ENCODE results near the gene PLXNA1. TPM values are rescaled to one million over a fixed set of nuclear protein-coding genes. Genes with fewer than 3 reads are reported as not detected.
A peak's percentile ranks its signal among the peaks of the same experiment; 100 is the strongest.

PLXNA1 gene
- total RNA-seq, 1 donor from 2014 or later, result 98.2 TPM

- Mint-ChIP-seq H3K27ac (ENCODE audit: unreplicated experiment) (no peak overlapping the region), H3K36me3 (ENCODE audit: low read depth) (peaks cover 1% of the 10 kb centered on the region), H3K4me1 (ENCODE audit: low read depth) (peaks cover 16% of the 10 kb centered on the region), H3K27me3 (ENCODE audit: low read depth) (no peaks in the 10 kb centered on the region), H3K9me3 (ENCODE audit: low read depth) (peaks cover 3% of the 10 kb centered on the region), H3K4me3 (ENCODE audit: unreplicated experiment) (no peak overlapping the region)
- TF ChIP-seq CTCF (IDR thresholded peaks at IDR 0.05), result no peak
- DNase-seq (ENCODE audit: low spot score), result no peak
Observed at GRCh38 chr3:126980266-126980811, 2.6 kb upstream of the PLXNA1 start.

DNA sequence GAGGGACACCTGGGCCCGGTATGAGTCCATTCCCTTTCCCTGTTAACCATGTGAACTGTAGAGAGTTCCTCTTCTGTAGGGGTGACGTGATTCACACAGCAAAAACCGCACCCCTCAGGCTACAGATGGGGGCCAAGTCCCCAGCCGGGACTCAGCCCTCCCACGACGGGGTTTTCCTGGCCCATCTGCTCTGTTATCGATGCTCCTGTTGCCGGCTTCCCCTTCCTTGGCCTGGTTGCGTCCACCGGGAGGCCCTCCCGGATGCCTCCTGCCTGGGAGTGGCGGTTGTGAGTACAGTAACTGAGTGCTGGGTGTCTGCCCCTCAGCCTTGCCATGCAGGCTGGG, 817 bp upstream of the PLXNA1 start:
- Mint-ChIP-seq H3K9me3 (ENCODE audit: low read depth) (no peaks in the 10 kb centered on the region), H3K4me3 (ENCODE audit: unreplicated experiment) (peak overlapping the region; percentile 67), H3K27me3 (ENCODE audit: low read depth) (no peaks in the 10 kb centered on the region), H3K36me3 (ENCODE audit: low read depth) (no peaks in the 10 kb centered on the region), H3K4me1 (ENCODE audit: low read depth) (peaks cover 32% of the 10 kb centered on the region), H3K27ac (ENCODE audit: unreplicated experiment) (peak overlapping the region; percentile 17)
- no peak for DNase-seq (ENCODE audit: low spot score)
- TF ChIP-seq CTCF (IDR thresholded peaks at IDR 0.05), result no peak

GRCh38 chr3:126983276-126983652, 349 bp downstream of the PLXNA1 start:
- H3K4me1 Mint-ChIP-seq (ENCODE audit: low read depth), result peaks cover 36% of the 10 kb centered on the region

DNA sequence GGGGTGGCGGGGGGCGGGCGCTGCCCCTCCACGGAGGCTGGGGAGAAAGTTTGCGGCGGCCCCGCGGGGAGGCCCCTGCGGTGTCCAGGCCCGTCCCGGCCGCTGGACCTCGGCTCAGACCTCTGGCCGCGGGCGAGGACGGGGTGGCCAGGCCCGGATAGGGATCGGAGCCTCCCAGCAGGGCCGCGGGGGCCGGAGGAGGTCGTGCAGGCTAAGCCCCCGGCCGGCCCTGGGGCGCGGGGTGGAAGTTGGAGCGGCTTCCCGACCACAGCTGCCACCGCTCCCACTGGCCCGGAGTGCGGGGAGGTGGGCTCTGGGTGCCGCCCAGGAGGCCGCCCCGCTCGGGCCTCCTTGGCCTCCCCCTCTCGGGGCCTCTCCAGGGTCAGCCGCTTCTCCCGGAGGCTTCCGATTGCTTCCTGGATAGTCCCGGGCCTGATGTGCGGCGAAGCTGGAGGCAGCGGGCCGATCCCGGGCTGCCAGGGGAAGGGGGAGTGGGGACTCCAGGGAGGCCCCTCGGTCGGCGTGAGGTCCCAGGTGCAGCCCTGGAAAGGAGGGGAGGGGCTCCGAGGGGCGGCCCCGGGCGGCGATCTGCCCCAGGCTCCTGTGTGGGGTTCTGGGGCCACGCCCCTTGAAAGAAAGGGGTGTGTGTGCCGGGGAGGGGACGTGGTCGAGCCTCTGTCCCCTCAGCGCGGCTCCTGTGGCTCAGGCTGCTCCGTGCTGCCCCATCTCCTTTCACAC, 907 bp downstream of the PLXNA1 start:
- Mint-ChIP-seq H3K4me3 (ENCODE audit: unreplicated experiment) (peak overlapping the region; percentile 73), H3K27ac (ENCODE audit: unreplicated experiment) (no peak overlapping the region), H3K36me3 (ENCODE audit: low read depth) (no peaks in the 10 kb centered on the region), H3K27me3 (ENCODE audit: low read depth) (no peaks in the 10 kb centered on the region), H3K4me1 (ENCODE audit: low read depth) (peaks cover 36% of the 10 kb centered on the region), H3K9me3 (ENCODE audit: low read depth) (no peaks in the 10 kb centered on the region)
- no peak for DNase-seq (ENCODE audit: low spot score)
- TF ChIP-seq CTCF (IDR thresholded peaks at IDR 0.05), result no peak

More at GRCh38 chr3:126983276-126983652, 349 bp downstream of the PLXNA1 start:
- H3K27me3 Mint-ChIP-seq (ENCODE audit: low read depth), result no peaks in the 10 kb centered on the region
- no peaks in the 10 kb centered on the region for H3K36me3 Mint-ChIP-seq (ENCODE audit: low read depth)
- no peak overlapping the region for H3K4me3 Mint-ChIP-seq (ENCODE audit: unreplicated experiment)
- H3K27ac Mint-ChIP-seq (ENCODE audit: unreplicated experiment), result no peak overlapping the region
- H3K9me3 Mint-ChIP-seq (ENCODE audit: low read depth), result no peaks in the 10 kb centered on the region
- no peak for TF ChIP-seq CTCF (IDR thresholded peaks at IDR 0.05)
- DNase-seq (ENCODE audit: low spot score), result no peak

DNA sequence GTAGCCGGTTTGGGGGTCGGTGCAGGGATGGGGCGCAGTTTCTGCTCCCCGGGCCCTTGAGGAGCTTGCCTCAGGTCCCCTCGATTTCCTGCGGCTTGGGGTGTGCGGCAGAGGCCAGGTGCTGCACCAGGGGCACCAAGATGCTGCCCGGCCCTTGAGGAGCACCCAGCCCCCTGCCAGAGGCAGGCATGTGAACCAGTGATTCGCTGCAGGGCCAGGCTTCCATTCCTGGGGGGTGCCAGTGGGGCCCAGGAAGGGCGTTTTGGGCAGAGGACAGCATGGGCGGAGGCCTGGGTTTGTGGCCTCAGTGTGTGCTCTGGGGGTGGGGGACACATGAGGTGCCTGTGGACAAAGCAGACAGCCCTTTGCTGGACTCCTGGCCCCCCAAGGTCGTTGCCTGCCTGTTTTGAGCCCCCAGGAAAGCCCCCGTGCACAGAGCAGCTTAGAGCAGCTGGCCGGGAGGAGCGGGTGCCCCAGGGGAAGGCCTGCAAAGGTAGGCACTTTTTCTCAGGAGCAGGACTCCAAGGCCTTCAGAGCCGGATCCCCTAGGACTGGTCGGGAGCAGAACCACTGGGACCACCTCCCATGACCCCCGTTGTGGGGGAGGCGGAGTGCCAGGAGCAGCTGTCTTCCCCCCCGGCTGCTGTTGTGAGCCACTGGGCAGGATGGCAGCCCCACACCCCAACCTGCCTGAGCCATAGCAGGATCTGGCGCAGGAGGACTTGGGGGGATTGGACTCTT, 1.6 kb downstream of the PLXNA1 start:
- DNase-seq (ENCODE audit: low spot score), result no peak
- Mint-ChIP-seq H3K9me3 (ENCODE audit: low read depth) (no peaks in the 10 kb centered on the region), H3K27ac (ENCODE audit: unreplicated experiment) (no peak overlapping the region), H3K36me3 (ENCODE audit: low read depth) (peaks cover 5% of the 10 kb centered on the region), H3K27me3 (ENCODE audit: low read depth) (no peaks in the 10 kb centered on the region), H3K4me3 (ENCODE audit: unreplicated experiment) (peak overlapping the region; percentile 73), H3K4me1 (ENCODE audit: low read depth) (peaks cover 36% of the 10 kb centered on the region)
- TF ChIP-seq CTCF (IDR thresholded peaks at IDR 0.05), result no peak
